HG02981 (cell line): ENCODE data around the gene LAIR2.

ENCODE experiments used
- ATAC-seq: cut with Tn5 transposase; IDR thresholded peaks from one replicate; pipeline ENCODE4 v1.9.1; 2021; ENCODE audit warnings: mild to moderate bottlenecking, moderate library complexity; ENCODE audit not compliant: unreplicated experiment

Gene LAIR2

DNA sequence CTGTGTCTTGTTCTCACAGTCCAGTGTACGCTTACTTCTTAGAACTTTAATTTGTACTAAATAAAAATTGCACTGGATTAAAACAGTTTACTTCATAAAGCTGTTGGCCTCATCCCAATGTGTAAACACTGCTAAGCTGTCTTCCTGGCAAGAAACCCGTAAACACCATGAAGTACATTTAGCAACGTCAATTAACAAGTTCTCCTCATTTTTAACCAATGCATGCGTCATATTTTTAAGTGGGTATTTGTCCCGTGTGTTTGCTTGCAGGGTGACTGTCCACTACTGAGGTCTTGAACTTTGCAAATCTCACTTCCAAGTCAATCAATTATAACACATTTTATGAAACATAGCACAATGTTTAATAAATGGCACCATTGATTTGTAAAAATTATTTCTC lies 28.2 kb downstream of the LAIR2 start:
- ATAC-seq: no peak

DNA sequence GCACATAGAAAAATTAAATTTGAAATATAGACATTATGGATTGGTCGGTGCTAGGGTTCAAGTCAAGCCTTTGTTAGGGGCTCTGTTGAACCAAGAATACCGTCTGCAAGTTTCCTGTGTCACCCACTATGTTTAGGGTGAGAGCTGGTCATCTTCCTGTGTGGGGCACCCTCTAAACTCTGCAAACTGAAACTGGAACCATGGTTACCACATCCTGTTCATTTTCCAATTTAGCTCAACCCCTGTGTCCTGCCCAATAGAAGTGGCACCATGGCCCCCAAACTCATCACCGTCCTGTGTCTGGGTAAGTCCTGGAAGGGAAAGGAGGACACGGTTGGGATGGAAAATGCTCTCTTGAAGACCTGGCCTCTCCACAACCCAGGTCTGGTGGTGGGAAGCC lies 29.9 kb downstream of the LAIR2 start:
- ATAC-seq: peak; percentile 64

DNA sequence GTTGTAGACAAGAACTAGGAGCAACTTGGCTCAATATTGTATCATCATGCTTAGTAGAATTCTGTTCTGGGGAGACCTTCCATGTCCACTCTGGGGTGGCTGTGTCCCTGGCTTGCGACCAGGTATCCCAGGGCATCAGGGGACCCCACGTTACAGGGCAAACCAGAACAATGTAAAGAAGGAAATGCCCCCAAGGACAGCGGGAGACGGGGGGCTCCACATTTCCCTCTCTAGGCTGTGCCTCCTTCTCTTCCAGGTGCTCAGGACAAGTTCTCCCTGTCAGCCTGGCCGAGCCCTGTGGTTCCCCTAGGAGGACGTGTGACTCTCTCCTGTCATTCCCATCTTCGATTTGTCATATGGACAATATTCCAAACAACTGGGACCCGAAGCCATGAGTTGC lies 30.8 kb downstream of the LAIR2 start:
- ATAC-seq: no peak

DNA sequence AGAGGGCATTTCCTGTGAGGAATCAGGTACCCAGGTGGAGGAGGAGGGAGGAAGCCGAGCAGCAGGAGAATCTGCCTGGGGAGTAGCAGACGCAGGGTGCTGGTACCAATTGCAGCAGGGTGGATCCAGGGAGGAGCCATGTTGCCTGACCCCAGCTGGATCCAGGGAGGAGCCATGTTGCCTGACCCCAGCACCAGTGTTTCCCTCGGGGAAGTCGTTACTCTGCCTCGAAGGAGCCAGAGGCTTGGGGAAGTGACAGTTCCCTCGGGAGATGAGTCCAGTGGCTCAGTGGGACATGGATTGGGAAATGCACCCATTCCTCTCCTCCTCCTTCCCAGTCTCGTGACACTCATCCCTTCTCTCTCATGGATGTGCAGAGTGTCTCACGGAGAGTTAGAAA lies 31.5 kb downstream of the LAIR2 start:
- no peak for ATAC-seq

- no peak for ATAC-seq
Observed at GRCh38 chr19:54535601-54536000, 33.0 kb downstream of the LAIR2 start.

DNA sequence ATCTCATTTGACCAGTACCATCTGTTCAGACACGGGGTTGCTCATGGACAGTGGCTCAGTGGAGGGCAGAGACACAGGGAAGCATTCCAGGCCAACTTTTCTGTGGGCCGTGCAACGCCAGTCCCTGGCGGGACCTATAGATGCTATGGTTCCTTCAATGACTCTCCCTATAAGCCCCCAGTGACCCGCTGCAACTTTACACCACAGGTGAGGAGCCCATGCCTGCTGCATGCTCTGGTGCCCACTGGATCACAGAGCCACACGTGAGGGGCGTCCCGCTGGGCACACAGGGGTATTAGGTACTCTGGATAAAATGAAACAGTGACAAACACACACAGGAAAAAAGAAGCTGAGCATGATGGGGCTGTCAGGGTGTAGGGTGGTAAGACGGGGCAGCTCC lies 34.3 kb downstream of the LAIR2 start:
- no peak for ATAC-seq

DNA sequence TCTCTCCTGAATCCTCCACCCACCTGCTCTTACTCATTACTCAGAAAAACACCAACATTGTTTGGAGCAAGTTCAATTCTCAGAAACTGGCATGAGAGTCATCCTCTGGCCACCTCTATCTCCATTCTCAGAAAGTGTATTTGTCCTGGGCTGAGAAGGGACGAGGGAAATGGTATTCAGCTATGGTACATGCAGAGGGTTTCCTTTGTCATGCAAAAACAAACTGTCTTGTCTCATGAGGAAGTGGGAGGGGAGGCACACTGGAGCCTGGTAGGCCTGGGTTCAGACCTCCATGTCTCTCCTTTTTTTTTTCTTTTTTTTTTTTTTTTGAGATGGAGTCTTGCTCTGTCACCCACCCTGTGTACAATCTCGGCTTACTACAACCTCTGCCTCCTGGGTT lies 39.1 kb downstream of the LAIR2 start:
- ATAC-seq: no peak

DNA sequence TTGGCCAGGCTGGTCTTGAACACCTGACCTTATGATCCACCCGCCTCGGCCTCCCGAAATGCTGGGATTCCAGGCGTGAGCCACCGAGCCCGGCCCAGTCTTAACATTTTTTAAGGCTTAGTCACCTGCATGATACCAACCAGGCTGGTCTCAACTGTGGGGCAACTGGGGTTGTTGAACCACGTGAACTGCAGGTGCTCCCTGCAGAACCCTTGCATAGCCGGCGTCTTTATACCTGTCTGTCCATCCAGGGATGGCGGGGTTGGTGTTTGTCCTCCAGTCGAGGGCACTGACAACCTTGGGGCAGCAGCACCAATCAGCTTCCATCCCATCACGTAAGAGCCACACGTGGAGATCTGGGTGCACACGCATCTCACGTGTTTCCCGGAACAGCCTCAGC lies 46.2 kb downstream of the LAIR2 start:
- ATAC-seq: no peak

- ATAC-seq: no peak
Observed at GRCh38 chr19:54549224-54549623, 46.6 kb downstream of the LAIR2 start.

DNA sequence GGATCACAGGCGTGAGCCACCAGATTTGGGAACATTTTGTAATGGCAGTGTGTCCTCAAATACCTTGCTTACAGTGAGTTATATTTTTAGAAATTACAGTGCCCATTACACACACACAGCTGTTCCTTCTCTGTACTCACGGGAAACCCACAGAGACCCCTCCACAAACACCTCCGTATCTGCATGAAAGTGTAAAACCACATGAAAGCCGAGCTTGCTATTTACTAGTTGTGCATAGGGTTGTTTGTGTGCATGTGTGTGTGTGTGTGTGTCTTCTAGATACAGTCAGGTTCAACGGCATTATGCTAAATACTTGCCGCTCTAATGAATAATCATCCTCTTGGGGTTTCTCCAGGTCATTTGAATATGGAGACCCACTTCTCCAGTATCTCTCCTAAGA lies 48.7 kb downstream of the LAIR2 start:
- no peak for ATAC-seq

DNA sequence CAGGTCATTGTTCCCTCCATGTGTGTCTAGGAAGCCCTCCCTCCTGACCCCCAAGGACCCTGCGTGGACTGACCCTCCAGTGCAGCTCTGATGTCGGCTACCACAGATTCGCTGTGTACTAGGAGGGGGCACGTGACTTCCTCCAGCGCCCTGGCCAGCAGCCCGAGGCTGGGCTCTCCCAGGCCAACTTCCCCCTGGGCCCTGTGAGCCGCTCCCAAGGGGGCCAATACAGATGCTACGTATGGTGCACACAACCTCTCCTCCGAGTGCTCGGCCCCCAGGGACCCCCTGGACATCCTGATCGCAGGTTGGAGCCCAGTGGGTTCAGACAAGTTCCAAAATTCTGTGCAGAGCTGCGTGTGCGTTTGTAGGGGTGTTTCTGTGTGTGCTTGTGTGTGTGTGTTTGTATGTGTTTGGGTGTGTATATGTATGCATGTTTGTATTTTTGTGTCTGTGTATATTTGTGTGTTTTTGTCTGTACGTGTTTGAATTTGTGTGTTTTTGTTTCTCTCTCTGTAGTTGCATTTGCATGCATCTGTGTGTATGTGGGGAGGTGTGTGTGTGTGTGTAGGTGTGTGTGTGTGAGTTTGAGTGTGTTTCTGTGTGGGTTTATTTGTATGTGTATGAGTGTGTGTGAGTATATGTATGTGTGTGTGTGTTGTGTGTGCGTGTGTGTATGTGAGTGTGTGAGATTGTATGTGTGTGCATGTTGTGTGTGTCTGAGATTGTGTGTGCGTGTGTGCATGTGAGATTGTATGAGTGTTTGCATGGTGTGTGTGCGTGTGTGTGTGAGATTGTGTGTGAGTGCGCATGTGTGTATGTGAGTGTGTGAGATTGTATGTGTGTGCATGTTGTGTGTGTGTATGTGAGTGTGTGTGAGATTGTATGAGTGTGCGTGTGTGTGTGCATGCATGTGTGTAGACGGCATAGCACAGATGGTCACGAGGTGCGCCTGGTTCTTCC lies 49.6 kb downstream of the LAIR2 start:
- no peak for ATAC-seq

GRCh38 chr19:54552913-54553310 lies 50.3 kb downstream of the LAIR2 start:
- no peak for ATAC-seq

DNA sequence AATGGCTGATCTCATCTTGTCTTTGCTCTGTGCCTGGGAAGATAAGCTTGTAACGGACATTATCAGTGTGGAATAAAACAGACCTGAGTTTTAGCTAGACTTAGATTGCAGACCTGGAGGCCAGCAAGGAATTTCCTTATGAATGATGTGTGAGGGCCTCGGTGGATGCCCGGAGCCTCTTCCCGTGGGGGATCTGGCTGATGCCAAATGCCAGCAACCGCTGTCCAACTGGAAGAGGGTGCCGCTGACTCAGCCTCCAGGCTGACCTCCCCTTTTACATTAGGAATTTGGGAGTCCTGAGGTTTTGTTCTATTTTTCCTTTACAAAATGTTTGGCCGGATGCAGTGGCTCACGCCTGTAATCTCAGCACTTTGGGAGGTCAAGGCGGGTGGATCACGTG lies 51.4 kb downstream of the LAIR2 start:
- ATAC-seq: no peak

GRCh38 chr19:54554896-54555295 lies 52.3 kb downstream of the LAIR2 start:
- ATAC-seq: no peak

- no peak for ATAC-seq
Observed at GRCh38 chr19:54556194-54556593, 53.6 kb downstream of the LAIR2 start.

DNA sequence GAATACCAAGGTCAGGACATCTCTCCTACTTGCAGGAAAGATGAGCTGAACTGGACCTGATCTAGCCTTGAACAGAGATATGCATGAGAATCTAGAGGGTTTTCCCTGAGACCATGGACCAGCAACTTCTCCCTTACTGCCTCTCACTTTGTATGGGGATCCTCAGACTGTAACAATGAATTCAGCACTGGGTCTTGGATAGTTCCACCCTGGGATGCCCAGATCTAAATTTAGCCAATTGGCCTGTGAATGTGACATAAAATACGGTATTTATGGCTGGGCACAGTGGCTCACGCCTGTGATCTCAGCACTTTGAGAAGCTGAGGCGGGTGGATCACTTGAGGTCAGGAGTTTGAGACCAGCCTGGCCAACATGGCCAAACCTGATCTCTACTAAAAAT lies 55.7 kb downstream of the LAIR2 start:
- ATAC-seq: no peak
